HK-2 (cell line): Measurements from ENCODE around the gene FCER2.

Experiments used
- DNase-seq: peaks from one replicate; pipeline ENCODE4 v3.0.0-alpha.2; 2018; ENCODE audit not compliant: unreplicated experiment

Gene FCER2

DNA sequence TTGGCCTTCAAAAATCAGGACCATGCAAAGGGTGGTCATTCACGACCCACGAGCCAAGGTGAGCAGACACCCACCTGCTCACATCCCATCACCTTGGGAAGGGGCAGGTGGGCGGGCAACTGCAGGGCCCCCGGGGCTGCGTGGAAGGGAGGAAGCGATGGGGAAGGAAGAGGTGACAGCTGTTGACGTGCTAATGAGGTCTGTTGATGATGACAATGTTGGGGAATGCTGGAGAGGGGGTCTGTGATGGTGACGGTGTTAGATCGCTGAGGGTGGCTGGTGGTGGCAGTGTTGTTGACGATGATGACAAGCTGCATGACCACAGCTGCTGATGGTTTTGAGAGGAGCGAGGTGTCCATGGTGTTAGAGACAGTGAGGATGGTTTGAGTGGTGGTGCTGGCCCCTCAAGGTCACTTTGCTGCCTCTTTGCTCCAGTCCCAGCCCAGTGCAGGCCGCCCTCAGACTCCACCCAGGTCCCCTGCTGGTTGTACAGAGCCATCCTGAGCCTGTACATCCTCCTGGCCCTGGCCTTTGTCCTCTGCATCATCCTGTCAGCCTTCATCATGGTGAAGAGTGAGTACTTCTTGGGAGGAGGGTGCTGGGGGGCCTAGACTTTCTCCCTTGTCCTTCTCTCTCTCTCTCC is 24.1 kb downstream of the FCER2 start:
- DNase-seq, result no peak

DNA sequence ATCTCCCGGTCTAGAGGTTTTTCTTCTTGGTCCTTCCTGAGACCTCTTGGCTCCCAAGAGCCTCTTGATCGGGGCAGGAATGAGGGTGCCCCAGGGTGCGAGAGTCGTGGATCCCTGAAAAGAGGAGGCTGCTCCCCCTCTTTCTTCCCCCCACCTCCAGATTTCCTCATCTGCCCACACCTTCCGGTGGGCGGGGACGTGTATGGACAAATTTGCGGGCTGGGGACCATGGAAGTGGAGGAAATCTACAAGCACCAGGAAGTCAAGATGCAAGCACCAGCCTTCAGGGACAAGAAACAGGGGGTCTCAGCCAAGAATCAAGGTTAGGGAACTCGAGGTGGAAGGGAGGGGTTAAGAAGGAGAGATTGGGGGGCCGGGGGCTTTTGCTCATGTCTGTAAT is 25.1 kb downstream of the FCER2 start, which contains the start of gene MCEMP1:
Gene MCEMP1 (plus strand): TSS at position 237 of the 400 bp plus-strand sequence. CDS start 31 bp downstream, at position 268.
- DNase-seq, result no peak

DNA sequence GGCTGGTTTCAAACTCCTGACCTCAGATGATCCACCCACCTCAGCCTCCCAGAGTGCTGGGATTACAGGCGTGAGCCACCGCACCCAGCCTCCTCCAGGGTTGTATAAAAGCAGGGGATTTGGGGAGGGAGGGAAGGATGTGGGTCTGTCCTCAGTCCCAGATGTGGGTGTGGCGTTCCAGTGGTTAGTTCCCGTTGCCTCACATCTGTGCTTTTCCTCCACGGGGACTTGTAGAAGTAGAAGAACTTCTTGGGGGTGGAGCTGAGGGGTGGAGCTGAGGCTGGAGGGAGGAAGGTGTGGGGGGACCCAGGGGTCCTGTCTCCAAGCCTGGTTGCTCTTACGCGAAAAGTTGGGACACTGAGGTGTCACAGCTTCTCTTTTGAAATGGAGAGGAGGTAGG is 25.6 kb downstream of the FCER2 start:
- DNase-seq, result no peak

DNA sequence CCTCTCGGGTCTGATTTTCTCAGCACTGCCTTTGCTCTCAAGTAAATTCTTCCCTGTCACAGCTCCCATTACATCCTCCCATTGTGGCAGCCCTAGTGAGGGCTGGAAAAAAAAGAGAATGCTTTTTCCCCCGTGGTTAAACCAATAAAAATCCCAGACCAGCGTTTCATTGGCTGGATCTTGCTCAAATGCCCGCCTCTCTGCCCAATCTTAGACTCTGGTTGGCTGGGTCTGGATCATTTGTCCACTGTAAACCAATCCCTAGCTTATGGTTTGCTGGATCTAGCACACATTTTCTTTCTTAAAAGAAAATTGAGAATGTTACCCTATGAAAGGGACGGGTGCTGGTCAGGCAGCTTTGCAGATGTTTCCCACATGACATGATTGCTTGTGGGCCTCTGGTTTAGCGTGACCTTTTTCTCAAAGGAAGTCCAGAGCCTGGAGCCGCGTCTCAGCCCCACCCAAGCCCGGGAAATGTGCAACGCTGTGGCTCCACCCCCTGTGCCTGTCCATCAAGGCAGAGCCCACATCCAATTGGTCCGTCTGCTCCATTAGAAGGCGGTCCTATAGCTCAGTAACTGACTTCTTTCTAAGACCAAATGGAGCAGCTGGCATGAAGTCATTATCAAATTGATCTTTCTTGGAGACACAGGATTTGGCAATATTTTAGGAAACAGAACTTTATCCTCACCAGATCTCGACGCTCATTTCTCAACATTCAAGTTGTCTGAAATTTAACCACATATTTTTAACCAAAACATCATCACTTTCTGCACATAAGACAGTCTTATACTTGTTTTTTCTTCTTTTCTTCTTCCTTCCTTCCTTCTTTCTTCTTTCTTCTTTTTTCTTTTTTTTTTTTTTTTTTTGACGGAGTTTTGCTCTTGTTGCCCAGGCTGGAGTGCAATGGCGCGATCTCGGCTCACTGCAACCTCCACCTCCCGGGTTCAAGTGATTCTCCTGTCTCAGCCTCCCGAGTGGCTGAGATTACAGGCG is 27.6 kb downstream of the FCER2 start:
- DNase-seq, result peak; percentile 35

DNA sequence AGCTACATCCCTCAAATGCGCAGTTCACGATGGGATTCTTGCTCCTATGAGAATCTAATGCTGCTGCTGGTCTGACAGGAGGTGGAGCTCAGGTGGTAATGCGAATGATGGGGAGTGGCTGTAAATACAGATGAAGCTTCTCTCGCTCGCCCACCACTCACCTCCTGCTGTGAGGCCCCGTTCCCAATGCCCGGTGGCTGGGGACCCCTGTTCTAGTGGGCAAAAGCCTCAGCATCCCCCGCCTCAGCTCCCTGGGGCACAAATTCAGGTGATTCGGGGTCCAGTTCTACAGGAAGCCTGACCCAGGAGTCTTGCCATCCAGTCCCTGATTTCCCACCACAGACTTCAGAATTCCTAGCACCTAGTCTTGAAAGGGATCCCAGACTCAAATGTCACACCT is 29.4 kb downstream of the FCER2 start:
- no peak for DNase-seq

DNA sequence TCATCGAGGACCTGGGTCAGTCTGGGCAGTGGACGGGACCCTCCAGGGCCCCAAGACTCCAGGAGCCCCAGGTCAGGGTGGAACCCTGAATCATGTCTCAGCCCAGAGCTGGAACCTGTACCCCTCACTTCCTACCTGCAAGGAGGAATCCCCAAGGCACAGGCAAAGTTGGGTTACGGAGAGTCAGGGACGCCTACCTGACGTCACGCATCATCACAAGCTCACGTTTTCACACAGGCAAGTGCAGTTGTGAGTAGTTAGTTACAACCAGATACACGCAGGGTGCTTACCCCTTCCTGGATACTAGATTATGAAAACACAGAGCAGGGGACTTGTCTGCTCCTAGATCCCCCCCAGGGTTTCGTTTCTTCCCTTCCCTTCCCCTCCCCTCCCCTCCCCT is 31.1 kb downstream of the FCER2 start:
- DNase-seq, result no peak

DNA sequence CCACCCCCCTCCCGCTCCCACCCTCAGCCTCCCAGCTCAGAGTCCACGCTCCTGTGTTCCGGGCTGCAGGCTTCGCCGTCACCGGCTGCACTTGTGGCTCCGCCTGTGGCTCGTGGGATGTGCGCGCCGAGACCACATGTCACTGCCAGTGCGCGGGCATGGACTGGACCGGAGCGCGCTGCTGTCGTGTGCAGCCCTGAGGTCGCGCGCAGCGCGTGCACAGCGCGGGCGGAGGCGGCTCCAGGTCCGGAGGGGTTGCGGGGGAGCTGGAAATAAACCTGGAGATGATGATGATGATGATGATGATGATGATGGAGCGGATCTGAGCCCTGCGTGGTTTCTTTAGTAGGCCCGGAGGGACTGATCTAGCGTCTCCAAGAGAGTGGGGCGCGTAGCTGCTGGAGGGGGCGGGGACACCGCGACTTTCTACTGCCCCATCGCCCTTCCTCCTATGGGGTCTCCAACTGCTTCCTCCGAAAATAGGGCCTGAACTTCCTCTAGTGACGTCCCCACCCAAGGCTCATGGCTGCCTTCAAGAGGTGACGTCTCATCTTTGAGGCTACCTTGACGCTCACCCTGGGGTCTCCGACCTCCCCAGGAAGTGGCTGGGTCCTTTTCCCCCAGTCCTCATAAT is 31.7 kb downstream of the FCER2 start:
- no peak for DNase-seq

DNA sequence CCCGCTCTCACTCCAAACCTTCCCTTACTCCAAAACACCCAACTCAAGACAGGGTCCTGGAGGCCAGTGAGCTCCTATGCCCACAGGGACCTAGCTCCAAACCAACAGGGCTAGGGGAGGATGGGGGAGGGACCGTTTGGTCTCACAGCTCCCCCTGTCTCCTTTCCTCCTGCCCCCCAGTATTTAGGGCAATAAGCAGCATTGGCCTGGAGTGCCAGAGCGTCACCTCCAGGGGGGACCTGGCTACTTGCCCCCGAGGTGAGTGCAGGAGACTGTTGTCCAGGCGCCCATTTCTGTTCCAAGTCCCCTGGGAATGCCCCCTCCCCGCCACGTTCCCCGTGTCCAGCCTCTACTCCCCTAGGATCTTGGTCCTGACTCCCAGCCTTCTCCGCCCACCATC is 32.3 kb downstream of the FCER2 start:
- no peak for DNase-seq

DNA sequence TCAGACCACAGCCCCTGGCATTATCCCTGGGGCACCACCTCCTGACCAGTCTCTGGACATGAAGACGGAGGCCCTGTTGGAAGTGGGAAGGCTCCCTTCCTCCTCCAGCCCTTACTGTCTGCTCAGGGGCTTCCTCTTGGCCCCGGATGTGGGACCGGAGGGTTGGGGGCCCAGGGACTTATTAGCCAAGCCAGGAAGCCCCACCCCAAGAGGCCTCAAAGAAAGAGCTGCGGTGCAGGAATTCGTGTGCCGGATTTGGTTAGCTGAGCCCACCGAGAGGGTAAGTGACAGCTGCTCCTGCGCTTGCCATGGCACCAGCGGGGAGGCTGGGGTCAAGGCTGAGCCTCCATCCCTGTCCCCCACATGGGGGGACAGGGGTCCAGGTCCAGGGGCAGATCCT is 33.1 kb downstream of the FCER2 start, which contains the start of gene RETN:
Gene RETN (plus strand): TSS at position 208 of the 400 bp plus-strand sequence. CDS start 278 bp downstream, outside the sequence.
- DNase-seq, result no peak

DNA sequence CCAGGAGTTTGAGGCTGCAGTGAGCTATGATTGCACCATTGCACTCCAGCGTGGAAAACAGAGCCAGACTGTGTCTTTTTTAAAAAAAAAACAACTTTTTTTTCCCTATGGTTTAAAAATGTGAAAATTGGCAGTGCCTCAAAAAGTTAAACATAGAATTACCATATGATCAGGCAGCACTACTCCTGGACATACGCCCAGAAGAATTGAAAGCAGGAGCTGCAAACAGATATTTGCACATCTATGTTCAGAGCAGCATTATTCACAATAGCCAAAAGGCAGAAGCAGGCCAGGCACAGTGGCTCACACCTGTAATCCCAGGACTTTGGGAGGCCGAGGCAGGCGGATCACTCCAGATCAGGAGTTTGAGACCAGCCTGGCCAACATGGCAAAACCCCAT is 36.9 kb downstream of the FCER2 start:
- DNase-seq, result no peak

DNA sequence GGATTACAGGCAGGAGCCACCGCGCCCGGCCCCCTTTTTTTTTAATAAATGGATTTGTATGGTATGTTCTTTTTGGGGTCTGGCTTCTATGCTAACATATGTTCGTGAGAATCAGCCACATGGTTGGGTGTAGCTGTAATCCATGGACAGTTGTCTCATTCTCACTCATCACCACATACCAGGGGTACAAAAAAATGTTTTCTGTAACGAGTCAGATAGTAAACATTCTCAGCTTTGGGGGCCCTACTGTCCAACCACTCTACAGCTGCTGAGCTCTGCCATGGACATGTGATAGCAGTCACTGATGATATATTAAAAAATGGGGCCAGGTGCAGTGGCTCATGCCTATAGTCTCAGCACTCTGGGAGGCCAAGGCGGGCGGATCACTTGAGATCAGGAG is 38.2 kb downstream of the FCER2 start:
- no peak for DNase-seq

DNA sequence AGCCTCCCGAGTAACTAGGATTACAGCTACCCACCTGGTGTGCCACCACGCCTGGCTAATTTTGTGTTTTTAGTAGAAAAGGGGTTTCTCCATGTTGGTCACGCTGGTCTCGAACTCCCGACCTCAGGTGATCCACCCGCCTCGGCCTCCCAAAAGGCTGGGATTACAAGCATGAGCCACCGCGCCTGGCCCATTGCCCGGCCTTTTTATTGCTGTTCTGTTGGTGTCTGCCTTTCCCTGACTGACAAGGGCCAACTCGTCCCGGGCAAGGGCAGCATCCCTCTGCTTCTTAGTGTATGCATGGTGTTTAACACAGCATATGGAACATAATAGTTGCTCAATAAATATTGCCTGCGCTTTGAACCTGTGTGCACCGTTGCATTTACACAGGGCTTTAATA is 39.3 kb downstream of the FCER2 start:
- no peak for DNase-seq

DNA sequence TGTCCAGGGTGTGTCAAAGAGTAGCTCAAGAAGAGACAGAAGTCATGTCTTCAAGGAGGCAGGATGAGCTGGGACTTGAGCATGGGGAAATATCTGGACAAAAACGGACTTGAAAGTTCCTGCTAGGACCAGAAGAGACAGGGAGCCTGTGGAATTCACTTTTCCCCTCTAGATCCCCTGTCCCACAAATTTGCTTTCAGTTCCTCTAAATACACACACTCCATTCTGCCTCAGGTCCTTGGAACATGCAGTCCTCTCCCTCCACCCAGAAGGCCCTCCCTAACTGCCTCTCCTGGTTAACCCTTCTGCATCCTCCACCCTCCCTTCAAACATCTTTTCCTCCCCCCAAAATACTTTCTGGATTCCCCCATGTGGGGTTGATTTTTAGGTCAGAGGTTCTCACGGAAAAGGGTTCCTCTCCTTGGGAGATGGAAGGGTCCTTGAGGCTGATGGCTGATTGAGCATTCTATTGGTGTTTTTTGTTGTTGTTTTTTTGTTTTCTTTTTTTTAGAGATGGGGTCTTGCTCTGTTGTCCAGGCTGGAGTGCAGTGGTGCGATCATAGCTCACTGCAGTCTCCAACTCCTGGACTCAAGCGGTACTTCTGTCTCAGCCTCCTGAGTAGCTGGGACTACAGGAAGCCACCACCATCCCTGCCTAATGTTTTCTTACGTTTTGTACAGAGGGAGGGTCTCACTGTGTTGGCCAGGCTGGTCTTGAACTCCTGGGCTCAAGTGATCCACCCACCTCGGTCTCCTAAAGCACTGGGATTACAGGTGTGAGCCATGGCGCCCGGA is 40.0 kb downstream of the FCER2 start:
- no peak for DNase-seq

DNA sequence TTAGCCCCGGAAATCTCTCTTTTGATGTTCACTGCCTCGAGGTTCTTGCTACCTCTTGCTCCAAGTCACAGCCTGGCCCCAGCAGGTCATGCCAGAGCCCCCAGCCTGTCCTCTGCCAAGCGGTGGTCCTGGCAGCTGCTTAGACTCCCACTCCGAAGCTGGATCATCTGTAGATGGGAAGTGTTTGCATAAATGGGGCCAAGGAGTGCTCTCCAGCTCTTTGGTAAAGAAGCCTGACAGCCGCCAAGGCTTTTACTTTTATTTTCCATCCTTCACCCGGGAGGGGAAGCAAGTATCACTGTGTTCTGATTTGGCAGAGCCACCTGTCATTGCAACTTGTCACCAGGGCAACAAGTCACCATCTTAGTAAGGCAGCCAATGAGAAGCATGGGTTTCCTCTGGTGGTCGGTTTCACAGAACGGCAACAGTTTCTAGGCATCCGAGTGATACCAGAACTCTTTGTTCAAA is 43.7 kb downstream of the FCER2 start:
- DNase-seq, result no peak

DNA sequence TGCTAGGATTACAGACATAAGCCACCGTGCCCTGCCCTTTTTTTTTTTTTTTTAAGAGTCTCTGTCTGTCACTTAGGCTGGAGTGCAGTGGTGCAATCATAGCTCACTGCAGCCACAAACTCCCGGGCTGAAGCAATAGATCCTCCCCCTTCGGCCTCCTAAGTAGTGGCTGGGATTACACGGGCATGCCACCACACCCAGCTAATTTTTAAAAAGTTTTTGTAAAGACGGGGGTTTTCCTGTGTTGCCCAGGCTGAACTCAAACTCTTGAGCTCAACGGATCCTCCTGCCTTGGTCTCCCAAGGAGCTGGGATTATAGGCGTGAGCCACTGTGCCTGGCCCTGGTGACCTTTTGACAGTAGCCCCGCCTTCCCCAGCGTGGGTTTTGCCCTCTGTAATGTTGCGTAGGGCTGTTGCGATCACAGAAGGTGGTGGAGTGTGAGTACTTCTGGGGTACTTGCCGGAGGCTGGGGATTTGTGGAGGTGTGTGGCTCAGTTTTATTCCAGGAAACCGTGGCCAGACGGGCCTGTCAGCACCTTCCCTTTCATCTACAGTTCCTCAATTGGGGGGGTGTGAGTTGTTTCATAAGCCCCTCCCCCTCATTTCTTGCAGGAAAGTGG is 44.7 kb downstream of the FCER2 start:
- DNase-seq, result no peak

DNA sequence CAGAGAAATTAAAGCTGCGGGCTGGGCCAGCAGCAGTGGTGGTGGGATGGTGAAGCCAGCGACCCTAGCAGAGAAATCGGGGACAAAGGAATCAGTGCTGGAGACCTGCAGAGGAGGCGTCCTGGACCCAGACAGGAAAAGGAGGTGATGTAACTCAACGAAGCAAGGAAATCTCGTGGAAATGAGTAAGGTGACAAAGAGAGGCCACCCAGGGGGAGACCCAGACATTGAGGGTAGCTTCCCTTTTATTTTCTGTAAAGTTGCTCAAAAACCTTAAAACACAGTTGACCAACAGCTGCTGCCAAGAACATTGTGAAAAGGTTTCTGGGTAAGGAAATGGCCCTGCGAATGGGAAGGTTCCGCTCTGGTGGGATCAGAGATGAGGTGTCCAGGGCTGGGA is 46.4 kb downstream of the FCER2 start:
- no peak for DNase-seq

DNA sequence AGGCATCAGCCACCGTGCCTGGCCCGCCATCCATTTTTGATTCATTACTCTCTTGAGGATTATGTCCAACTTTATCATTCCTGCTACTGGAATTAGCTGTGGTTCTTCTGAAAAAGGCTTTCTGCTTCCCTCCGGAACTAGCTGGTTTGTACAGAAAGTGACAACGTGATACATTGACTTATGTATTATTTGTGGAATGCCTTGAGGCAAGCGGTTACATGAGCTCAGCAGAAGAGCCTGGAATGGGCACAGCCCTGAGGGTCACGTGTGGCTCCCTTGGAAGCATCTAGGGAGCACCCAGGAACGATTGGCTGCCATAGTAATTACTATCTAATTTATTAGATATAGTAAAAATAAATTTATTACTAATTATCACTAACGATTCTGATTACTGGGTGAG is 47.5 kb downstream of the FCER2 start:
- DNase-seq, result no peak

DNA sequence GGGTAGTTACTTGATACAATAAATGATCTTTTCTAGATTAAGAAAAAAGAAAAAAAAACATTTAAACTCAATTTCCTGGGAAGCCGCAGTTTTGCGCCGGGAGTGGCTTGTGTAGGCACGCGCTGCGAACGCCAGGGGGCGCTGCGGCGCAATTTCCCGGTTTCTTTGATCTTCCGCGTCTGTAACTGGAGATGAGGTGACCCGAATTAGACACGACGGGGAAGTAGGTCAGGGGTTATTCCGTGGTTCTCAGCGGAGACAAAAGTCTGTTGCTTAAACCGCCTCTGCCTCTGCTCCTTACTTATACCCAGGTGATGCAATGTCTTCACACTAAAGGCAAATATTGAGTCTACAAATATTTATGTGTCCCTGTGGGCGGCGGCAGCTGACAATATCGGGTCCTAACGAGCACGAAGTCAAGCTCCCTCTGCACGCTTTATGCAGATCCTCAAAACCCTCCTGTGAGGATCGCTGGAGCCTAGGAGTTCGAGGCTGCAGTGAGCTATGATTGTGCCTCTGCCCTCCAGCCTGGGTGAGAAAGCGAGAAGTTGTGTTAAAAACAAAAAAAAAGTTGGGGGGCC is 49.8 kb downstream of the FCER2 start:
- DNase-seq, result peak; percentile 86

DNA sequence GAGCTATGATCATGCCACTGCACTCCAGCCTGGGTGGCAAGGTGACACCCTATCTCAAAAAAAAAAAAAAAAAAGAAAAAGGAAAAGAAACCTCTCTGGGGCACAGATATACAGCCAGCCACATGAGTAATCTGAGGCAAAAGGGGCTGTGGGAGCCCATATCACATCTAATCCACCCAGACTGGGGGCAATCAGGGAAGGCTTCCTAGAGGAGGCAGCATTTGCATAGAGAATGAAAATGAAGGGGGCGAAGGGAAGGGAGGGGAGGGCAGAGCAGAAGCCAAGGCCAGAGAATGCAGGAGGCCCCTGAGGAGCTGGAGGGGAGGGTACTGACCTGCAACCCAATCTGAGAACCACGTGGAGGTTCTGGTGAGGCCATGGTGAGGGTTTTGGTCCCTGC is 51.8 kb downstream of the FCER2 start:
- DNase-seq, result no peak

DNA sequence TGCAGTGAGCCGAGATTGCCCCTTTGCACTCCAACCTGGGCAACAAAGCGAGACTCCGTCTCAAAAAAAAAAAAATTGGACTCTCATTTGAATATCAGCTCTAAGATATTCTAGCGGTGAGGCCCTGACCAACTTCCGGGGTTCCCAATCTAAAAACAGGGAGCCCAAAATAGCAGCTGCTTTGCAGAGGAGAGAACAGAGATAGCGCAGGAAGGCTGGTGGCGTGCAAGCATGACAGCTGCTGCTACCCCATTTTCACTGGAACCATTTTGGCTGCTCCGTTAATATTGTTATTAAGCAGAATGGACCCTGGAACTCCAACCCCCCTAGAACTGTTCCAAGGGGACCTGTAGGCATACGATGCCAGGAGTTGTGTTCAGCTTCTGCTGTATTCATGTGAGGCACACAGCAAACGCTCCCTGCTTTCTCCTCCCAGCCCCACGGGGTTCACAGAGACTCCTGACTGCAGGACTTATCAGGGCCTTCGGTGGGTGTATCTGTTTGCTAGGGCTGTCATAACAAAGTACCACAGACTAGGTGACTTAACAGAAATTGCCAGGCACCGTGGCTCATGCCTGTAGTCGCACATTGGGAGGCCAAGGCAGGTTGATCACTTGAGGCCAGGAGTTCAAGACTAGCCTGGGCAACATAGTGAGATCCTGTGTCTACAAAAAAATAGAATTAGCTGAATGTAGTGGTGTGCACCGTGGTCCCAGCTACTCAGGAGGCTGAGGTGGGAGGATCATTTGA is 53.5 kb downstream of the FCER2 start:
- DNase-seq, result no peak
